ENCODE results near the gene ECSIT.

GRCh38 chr19:11460207-11460606 is 68.7 kb downstream of the ECSIT start:
- no peak for TF ChIP-seq RAD21 (conservative IDR thresholded peaks at IDR 0.05)
- TF ChIP-seq EP300 (conservative IDR thresholded peaks at IDR 0.05; ENCODE audit: poor library complexity, severe bottlenecking), result no peak
- TF ChIP-seq, protein P1, sequence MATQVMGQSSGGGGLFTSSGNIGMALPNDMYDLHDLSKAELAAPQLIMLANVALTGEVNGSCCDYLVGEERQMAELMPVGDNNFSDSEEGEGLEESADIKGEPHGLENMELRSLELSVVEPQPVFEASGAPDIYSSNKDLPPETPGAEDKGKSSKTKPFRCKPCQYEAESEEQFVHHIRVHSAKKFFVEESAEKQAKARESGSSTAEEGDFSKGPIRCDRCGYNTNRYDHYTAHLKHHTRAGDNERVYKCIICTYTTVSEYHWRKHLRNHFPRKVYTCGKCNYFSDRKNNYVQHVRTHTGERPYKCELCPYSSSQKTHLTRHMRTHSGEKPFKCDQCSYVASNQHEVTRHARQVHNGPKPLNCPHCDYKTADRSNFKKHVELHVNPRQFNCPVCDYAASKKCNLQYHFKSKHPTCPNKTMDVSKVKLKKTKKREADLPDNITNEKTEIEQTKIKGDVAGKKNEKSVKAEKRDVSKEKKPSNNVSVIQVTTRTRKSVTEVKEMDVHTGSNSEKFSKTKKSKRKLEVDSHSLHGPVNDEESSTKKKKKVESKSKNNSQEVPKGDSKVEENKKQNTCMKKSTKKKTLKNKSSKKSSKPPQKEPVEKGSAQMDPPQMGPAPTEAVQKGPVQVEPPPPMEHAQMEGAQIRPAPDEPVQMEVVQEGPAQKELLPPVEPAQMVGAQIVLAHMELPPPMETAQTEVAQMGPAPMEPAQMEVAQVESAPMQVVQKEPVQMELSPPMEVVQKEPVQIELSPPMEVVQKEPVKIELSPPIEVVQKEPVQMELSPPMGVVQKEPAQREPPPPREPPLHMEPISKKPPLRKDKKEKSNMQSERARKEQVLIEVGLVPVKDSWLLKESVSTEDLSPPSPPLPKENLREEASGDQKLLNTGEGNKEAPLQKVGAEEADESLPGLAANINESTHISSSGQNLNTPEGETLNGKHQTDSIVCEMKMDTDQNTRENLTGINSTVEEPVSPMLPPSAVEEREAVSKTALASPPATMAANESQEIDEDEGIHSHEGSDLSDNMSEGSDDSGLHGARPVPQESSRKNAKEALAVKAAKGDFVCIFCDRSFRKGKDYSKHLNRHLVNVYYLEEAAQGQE (IDR thresholded peaks at IDR 0.05; ENCODE audit: borderline replicate concordance), result no peak
- TF ChIP-seq EZH2 (IDR thresholded peaks at IDR 0.05; ENCODE audit: borderline replicate concordance, insufficient read depth, low read length, poor library complexity, severe bottlenecking), result no peak

Measured in neural cell (in vitro differentiated cells).